GM19455 (cell line): ENCODE measurements around the gene DNAJB11.

ENCODE experiments used
- ATAC-seq: cut with Tn5 transposase; IDR thresholded peaks from one replicate; pipeline ENCODE4 v1.9.1; 2021; ENCODE audit not compliant: unreplicated experiment

The DNAJB11 gene

DNA sequence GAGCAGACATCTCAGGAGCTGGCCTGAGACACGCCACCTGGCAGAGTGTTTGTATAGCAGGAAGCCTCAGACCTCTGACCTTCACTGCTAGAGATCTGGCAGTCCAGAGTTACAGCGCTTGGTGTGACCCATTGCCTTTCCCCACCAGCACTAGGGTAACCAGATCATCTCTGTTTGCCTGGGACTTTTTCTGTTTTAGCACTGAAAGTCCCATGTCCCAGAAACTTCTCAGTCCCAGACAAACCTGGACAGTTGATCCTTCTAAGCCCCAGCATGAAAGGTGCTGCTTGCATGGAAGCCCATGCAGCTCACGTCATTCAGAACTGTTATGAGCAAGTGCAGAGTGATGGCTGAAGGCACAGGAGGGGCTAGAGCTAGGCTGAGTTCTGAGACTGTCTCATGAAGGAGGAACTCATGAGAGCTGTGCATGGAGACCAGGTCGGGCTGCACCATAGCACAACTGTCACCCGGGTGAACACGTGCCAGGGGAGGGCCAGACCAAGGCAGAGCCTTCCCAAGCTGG lies 24.1 kb downstream of the DNAJB11 start:
- ATAC-seq: no peak

DNA sequence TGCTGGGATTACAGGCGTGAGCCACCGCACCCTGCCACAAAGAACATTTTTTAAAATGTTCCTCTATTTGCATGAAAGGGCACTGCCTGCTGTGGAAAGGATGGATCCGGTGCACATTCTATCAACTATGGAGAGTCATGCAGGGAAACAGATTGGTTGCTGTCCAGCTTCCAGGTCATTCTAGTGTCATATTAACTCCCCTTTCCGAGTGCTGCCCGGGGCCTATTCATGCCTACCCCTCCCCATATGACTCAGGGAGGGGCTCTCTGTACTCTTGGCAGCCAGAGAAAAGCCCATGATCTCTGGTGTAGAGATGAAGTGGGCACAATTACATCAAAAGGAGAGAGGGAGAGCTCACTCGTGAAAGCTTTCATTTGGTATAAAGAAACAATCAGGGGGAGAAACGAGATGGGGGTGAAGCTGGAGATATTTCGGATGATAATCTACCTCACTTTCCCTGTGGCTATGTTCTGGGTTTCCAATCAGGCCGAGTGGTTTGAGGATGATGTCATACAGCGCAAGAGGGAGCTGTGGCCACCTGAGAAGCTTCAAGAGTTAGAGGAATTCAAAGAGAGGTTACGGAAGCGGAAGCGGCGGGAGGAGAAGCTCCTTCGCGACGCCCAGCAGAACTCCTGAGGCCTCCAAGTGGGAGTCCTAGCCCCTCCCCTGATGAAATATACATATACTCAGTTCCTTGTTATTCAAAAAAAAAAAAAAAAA lies 26.2 kb downstream of the DNAJB11 start:
- no peak for ATAC-seq

DNA sequence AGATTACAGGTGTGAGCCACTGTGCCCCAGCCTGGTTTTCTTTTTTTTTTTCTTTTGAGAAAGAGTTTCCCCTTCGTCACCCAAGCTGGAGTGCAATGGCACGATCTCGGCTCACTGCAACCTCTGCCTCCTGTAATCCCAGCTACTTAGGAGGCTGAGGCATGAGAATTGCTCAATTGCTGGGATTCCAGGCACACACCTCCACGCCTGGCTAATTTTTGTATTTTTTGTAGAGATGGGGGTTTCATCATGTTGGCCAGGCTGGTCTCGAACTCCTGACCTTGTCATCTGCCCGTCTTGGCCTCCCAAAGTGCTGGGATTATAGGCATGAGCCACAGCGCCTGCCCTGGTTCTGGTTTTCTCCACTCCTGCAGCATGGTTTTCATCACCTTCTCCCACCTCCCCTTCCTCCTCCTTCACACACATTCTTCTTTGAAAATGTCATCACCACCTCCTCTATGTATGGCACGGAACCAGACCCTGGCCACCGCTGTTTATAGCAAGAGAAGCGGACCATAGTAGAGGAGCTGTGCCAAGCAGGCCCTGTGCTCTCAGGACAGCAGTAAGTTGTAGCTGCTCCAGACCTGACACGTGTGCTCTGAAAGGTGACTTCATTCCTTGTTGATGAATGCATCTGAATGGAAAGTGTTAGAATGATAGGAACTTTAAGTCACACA lies 27.7 kb downstream of the DNAJB11 start:
- ATAC-seq: no peak

- ATAC-seq: no peak
Observed at GRCh38 chr3:186598794-186599141, 28.2 kb downstream of the DNAJB11 start.

DNA sequence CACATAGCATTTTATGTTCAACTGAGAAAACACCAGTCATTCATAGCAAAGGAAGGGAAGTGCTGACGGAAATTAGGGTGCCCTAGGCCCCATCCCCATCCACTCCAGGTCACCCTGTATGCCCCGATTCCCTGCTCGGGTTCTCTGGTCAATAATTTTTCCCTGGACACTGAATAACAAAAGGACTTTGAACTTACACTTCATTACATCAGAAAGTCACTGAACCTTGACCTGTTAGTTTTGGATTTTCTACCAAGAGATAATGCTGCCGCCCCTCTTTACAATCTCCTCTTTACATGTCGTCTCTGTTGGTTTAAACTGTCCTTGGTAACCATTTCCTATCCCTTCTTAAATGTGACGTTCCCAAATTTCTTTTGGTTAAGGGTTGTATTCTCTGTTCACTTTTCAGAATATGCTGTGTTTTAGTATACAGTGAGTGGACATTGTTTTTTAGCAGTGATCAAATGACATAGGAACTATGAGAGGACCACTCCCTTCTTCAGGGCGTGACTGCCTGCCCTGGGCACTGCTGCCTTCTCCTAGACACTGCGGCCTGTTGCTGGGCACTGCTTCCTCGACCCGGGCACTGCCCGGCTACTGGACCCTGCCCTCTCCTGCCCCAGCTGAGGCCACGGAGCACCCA lies 28.7 kb downstream of the DNAJB11 start:
- no peak for ATAC-seq

GRCh38 chr3:186599785-186600166 lies 29.3 kb downstream of the DNAJB11 start:
- no peak for ATAC-seq

DNA sequence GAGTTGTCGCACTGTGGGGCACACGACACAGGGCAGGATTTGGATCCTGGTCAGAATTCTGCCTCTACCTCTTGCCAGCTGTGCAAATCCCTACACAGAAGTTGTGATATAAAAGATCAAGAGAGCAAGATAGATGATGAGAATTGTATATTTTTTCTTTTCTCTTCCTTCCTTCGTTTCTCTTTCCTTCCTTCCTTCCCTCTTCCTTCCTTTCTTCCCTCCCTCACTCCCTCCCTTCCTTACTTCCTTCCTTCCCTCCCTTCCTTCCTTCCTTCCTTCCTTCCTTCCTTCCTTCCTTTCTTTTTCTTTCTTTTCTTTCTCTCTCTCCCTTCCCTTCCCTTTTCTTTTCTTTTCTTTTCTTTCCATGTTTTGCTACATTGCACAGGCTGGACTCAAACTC lies 30.4 kb downstream of the DNAJB11 start:
- no peak for ATAC-seq

DNA sequence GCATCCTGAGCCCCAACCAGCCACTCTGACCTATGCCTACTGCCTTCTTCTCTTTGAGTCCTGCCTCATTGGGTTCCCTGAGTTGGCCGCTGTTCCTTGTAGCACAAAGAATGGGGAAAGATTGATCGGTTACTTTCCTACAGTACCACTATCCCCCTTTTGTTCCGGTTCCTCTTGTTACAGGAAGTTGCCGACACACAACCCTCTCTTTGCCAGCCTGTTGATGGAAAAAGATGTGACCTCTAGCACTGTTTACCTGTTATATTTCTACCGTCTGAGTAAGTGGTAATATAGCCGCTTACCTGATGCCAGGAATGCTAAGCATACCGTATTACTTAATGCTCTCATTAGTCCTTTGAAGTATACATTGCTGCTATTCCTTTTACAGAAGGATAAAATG lies 32.6 kb downstream of the DNAJB11 start:
- no peak for ATAC-seq

DNA sequence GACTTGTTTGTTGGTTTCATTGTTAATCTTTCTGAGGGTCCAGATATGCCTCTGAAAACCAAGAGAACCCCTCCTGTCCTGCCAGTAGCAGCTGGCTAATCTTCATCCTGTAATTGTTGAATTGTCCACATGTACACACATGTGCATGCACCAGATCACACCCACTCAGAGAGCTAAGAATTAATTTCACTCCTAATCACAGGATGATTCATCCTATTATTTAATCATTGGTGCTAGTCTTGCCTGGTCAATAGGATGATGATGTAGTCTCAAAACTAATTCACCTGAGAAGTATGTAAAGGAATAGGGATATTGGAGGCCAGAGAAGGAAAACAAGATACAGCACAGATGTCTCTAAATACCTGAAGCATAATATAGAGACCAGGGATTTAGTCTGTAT lies 34.6 kb downstream of the DNAJB11 start:
- no peak for ATAC-seq

DNA sequence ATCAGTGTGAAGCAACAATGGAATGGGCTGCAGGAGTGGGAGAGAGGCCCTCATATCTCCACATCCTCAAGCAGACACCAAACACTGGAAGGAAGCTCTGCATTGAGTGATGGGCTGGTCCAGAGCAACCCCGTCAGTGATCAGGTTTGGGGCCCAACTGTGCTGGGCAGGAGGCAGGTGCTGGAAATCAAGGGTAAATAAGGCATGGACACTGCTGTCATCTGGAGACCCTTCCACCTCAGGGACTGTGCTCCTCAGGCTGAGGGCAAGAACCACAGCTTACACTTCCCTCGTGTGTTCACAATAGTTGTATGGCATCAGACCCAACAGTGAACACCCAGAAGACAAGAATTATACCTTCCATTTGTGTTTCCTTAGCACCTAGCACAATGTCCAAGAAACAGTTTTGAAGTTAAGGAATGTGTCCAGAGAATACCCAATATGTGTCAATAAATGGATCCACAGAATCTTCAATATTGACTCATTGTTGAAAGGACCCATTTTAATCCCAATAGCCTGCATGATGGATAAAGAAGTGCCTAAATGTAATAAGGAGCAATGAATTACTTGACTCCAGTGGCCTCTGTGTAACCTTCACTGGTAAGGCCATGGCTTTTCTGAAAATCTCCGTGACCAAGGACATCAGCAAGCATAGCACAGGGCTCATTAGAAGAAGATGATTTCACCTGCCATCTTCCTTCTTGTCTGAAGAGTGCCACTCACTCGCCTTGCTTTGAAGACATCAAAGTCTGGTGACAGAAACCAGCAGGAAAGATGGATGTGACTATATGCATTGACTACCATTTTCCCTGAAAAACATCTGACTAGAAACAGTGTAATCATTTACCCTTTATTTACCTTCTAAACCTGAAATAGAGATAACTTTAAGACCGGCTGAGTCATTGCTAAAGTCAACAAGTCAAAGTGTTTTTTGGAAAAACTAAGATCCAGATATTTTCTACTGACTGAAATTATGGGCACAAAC lies 35.3 kb downstream of the DNAJB11 start:
- no peak for ATAC-seq

DNA sequence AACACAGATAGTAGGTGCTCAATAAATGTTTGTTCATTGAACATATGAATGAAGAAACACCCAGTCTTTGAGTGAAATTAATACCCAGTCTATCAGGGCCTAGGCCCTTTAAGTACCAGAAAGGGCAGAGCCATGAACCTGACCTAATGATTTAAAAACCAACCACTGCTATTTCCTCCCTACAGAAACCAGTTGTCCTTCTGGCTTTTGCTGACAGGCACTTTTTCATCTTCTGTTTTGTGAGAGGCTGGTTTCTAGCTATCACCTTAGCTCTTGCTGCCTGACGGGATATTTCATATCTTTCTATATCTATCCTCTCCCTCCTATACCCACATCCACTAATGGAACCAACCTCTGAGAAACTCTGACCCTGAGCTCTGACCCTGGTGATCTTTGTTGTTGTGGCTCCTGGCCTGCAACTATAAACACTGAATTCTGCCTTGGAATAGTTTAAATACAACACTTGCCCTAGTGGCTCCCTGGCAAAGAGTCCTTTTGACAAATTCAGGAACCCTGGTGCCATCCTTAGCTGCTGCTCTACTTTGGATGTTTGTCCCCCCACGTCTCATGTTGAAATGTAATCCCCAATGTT lies 38.2 kb downstream of the DNAJB11 start:
- ATAC-seq: no peak

GRCh38 chr3:186609247-186609868 lies 38.8 kb downstream of the DNAJB11 start:
- ATAC-seq: no peak

DNA sequence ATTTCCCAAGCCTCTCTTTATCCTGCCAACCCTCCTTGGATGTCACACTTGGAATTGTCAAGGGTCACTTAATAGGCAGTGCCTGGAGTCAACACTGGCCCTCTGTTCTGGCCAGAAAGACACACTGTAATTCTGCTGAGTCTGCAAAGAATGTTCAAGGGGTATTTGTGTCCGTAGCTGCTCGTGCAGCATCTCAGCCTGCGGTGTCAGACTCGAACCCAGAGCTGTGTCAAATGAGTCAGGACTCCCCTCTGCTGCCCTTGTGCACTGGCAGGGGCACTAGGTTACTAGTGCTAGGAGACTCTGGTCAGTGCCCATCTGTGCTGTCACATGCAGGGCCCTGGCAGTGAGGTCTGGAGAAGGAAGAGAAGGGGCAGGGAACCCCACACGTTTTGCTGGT lies 41.5 kb downstream of the DNAJB11 start:
- no peak for ATAC-seq

- ATAC-seq: no peak
Observed at GRCh38 chr3:186612721-186613636, 42.5 kb downstream of the DNAJB11 start, which contains the start of gene AHSG. TSS of gene AHSG (plus strand) at chr3:186613060. CDS start at chr3:186613142, 82 bp downstream.

DNA sequence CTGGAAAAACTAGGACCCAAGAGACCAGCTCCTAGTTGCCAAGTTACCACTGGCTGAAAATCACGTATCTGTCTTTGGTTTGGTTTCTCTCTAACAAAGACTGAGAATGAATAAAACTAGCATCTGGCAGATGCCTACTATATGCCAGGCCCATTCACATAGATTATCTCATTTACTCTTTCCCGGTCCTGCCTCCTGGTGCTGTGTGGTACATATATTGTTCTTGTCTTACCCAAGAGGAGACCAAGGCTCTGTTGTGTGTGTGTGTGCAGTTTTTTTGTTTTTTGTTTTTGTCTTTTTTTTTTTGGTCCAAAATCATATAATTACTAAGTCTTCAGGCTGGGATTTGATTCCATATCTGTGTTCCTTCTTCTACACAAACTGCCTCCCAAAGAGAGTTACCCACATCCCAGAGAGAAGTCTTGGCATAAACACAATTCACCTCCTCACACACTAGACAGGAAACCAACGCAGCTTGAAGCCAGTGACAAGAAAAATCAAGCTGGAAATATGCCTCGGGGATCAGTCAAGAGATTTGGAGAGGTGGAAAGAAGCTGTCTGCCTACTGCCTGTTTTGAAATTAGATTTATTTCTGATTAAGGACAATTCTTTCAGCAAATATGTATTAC lies 43.2 kb downstream of the DNAJB11 start:
- no peak for ATAC-seq

DNA sequence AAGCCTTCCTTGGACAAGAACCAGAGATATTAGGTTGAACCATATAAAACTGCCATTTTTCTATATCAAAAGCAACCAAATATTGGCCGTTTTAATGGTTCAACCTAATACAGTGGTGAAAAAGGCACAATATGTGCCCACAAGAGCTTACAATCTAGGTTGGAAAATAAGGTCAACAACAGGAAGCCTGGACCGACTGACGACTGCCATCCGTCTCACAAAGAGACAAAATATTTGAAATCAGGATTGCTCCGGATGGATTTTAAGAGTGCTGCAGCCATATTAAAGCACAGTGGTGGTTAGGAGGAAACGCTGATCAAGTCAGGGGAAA lies 43.7 kb downstream of the DNAJB11 start:
- ATAC-seq: no peak

DNA sequence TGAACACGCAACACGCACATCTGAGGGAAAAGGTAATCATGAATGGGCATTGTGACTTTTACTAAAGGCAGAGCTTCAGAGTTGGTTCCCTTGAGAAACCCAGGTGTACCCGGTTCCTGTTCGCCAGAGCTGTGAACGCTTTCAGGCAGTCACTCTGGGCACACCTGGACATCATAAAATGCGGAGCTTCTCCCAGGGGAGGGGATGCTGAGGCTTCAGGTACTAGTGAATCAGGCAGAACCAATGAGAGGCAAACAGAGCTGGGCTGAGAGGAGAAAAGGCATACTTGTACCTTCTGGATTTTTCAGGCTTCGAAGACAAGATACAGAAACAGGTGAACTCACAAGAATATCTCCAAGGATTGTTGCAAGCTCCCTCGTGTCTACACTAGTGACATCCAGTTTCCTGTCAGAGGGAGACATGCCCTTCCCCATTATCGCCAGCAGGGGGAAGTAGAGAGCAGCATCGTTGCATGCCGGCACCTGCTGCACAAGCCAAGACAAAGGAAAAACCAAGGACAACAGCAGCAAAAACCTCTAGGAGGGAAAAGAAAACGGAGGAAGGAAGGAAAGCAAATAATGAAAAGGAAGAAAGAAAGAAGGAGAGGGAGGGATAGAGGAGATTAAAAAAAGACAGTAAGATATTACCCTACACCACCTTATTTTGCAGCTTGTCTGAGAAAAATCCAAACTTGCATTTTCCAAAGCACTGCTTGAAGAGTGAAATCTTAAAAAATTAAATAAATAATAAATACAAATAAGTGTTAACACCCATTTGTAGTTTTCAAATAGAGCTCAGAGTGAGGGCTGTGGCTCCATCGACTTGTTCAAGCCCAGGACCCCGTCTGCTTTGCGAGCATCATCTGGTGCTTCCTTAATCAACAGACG lies 44.3 kb downstream of the DNAJB11 start:
- no peak for ATAC-seq

- no peak for ATAC-seq
Observed at GRCh38 chr3:186616299-186616617, 45.7 kb downstream of the DNAJB11 start.
